Measurements from ENCODE around the gene LRP2BP.
"Not testable (repeated sequence)": the region's sequence is repeated elsewhere in the genome, so short reads cannot be mapped to it uniquely, and the experiment has no call there.

The LRP2BP gene

GRCh38 chr4:185329879-185330510 lies 65.7 kb downstream of the LRP2BP start:
- DNase-seq (ENCODE audit: low read depth in 1 of 2, low spot score in 1 of 2): not testable (repeated sequence)

GRCh38 chr4:185328586-185328985 lies 67.1 kb downstream of the LRP2BP start:
- no peak for DNase-seq (ENCODE audit: low read depth in 1 of 2, low spot score in 1 of 2)

- DNase-seq (ENCODE audit: low read depth in 1 of 2, low spot score in 1 of 2): not testable (repeated sequence)
Measured at GRCh38 chr4:185325721-185326120, 70.0 kb downstream of the LRP2BP start.

GRCh38 chr4:185324361-185324760 lies 71.4 kb downstream of the LRP2BP start:
- not testable (repeated sequence) for DNase-seq (ENCODE audit: low read depth in 1 of 2, low spot score in 1 of 2)

- DNase-seq (ENCODE audit: low read depth in 1 of 2, low spot score in 1 of 2): no peak
Measured at GRCh38 chr4:185323606-185324005, 72.1 kb downstream of the LRP2BP start.

- no peak for DNase-seq (ENCODE audit: low read depth in 1 of 2, low spot score in 1 of 2)
Measured at GRCh38 chr4:185322803-185323202, 72.9 kb downstream of the LRP2BP start.

DNA sequence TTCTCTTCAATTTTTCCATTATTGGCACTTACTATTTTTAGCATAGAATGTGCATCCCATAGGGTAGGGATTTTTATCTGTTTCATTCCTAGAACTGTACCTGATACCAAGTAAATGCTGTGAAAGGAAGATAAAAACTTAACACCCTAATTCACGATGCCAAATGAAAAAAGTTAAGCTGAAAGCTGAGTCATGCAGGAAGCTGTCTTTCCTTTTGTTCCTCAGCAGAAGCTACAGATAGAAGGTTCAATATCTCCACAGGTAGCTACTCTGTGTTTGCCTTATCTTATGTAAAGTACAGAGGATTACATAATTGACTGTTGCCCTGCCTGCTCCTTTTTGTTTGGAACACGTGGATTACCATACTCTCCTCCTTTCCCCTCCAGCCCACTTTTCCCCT lies 77.0 kb downstream of the LRP2BP start:
- DNase-seq (ENCODE audit: low read depth in 1 of 2, low spot score in 1 of 2): no peak

DNA sequence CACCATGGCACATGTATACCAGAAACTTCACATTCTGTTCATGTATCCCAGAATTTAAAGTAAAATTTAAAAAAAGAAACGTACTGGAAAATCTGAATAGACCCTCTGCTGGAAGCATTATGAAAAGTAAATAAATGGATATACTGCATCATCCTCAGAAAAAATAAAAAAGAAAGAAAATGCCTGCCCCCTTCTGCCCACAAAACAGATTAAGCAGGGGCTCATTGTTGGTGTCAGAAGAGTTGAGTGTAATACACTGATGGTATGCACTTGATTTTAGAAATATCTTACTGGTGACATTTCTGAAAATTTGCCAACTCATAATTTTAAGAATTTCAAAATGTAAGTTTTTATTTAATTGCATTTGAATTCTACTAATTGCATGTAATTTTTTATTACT lies 77.8 kb downstream of the LRP2BP start:
- no peak for DNase-seq (ENCODE audit: low read depth in 1 of 2, low spot score in 1 of 2)

GRCh38 chr4:185317462-185317861 lies 78.3 kb downstream of the LRP2BP start:
- DNase-seq (ENCODE audit: low read depth in 1 of 2, low spot score in 1 of 2): not testable (repeated sequence)

Measured in stimulated activated CD4-positive, alpha-beta T cell treated with anti-CD3 and anti-CD28 coated beads, Interleukin-15, amount 100 ng/mL, for 1 hour (primary cell).